ENCODE measurements around the gene WDFY2.

DNA sequence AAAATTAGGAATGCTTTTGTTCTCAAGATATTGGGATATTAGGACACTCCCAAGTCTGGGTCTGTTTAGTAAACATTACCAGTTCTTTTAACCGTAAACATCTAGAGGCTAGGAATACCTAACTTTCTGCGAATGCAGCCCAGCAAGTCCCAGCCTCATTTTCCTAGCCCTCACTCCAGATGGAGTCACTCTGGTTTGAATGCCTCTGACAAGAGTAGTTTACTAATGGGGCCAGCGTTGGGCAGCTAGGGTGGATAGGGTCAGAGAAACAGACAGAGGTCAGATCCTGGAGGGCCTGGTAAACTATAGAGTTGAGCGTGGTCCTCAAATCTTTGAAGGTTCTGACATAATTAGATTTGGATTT is 53.6 kb downstream of the WDFY2 start:
- TF ChIP-seq CTCF (IDR thresholded peaks at IDR 0.05) (no peak), POLR2A (IDR thresholded peaks at IDR 0.05) (no peak)

All from tibial nerve (tissue), 3 donors.